Skin of body (tissue), 2 donors: ENCODE results near the gene GM2A. TPM values are rescaled to one million over a fixed set of nuclear protein-coding genes. Genes with fewer than 3 reads are reported as not detected.
"Not testable (repeated sequence)": the region's sequence is repeated elsewhere in the genome, so short reads cannot be mapped to it uniquely, and the experiment has no call there.

Experiments
- DNase-seq: peaks from one replicate; lab custom pipeline; 2025; lab: John Stamatoyannopoulos, UW
- total RNA-seq: library from RNA; depleted of rRNA; stranded (reverse); fragments of >200 nt; gene quantifications from one replicate; pipeline ENCODE4 v1.2.3, GENCODE V29; 2014

GM2A gene
- total RNA-seq, 1 donor from 2014 or later = 26.3 TPM

DNA sequence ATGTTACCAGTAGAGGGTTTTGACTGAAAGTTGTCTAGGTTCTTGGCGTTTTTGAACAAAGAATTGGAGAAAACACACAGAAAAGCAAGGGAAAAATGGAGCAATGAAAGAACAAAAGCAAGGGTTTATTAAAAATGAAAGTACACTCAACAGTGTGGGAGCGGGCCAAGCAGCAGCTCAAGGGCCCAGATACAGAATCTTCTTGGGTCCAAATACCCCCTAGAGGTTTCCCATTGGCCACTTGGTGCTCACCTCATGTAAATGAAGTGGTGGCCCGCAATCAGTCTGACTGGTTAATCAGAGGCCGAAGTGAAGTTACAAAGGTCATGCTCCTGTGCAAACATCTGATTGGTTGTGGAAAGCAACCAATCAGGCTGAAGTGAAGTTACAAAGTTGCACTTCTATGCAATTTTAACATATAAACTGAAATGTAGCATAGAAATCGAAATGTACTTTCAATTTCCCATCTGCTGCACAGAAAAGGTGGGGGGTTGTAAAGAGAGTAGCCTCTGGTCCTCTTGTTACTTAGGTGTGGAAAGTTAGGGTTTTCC, 1.9 kb upstream of the GM2A start:
- DNase-seq = no peak

- DNase-seq = no peak
These were observed 1.4 kb upstream of the GM2A start for GRCh38 chr5:151251621-151252020.

GRCh38 chr5:151253605-151253950, 593 bp downstream of the GM2A start:
- DNase-seq = no peak

GRCh38 chr5:151254556-151254955, 1.6 kb downstream of the GM2A start:
- DNase-seq = no peak

GRCh38 chr5:151254990-151255389, 2.0 kb downstream of the GM2A start:
- DNase-seq = not testable (repeated sequence)

DNA sequence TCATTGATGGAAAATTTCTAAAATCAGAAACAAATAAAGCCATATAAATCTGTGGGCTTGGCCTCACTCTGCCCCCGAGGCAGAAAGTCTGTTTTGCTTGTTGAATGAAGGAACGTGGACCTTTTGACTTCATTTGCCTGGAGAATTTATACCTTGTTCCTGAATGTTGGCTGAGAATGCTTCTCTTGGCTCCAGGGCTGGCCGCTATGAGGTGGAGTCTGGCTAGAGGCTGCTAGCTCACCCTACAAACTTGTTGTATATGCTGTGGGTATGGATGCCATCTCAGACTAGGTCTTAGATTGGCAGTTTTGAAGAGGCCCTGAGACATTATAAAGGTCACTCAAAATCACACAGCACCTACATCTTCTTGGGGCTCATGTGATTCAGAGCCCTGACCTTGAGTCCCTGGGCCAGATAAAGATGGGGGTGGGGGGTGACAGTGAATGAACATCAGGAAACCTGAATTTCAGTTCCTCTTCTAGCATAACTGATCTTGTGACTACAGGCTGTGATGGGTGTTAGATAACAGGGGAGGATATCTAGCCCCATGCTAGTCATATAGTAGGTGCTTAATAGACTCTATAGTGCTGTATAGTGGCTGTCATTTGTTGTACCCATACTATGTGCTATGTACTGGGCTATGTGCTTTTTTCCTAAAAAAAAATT, 2.8 kb downstream of the GM2A start:
- DNase-seq = no peak

GRCh38 chr5:151257731-151258181, 4.8 kb downstream of the GM2A start:
- no peak for DNase-seq

GRCh38 chr5:151258201-151258611, 5.2 kb downstream of the GM2A start:
- no peak for DNase-seq

DNA sequence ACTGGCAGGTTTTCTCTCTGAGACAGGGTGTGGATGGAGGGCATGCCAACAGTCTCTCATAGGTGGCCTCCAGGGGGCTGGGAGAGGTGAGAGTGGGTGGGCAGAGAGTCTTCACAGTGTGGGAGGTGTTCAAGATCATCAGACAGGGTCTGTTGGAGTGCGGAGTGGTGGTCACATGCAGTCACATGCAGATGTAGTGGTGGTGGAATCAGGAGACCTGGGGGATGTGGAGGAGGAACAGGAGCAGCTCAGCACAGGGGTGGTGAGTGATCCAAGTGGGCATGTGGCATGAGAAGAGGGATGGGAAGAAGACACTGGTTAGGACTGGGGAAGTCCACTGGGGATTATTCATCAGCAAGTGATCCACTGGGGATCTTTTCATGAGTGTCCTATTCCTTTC, 5.8 kb downstream of the GM2A start:
- DNase-seq = no peak

DNA sequence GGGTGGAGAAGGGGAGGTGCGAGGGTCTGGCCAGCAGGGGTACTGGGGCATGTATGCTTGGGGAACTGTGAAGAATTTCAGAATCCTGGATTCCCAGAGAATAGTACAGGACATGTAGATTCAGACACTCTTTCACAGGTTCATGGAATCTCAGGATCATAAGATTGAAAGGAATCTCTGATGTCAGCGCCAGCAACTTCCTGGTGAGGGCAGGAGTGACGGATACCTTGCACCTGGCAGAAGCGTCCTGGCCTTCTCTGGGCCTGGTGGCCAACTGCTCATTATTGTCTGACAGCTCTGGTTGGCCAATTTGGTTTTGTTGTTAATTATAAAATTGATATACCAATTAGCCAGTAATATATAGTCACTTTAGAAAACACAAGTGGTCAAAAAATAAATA, 6.9 kb downstream of the GM2A start:
- DNase-seq = no peak

- no peak for DNase-seq
These were observed 9.5 kb downstream of the GM2A start for GRCh38 chr5:151262532-151262931.

DNA sequence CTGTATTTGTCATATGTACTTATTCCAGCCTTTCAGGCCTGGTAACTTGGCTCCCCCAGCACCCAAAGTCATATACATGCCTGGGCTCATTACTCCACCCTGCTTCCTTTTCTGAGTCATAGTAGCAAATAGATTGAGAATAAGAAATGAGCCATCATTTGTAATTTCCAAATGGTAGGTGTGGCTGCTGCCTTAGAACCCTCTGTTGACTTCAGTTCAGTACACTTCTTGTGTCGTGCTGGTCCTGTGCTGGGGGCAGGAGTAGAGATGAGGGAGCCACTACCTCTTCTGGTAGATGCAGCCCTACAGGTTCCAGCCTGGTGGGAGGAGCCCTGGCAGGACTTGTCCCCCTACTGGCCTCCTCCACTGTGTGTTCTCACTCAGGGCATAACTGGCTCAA, 11.1 kb downstream of the GM2A start:
- DNase-seq = no peak

DNA sequence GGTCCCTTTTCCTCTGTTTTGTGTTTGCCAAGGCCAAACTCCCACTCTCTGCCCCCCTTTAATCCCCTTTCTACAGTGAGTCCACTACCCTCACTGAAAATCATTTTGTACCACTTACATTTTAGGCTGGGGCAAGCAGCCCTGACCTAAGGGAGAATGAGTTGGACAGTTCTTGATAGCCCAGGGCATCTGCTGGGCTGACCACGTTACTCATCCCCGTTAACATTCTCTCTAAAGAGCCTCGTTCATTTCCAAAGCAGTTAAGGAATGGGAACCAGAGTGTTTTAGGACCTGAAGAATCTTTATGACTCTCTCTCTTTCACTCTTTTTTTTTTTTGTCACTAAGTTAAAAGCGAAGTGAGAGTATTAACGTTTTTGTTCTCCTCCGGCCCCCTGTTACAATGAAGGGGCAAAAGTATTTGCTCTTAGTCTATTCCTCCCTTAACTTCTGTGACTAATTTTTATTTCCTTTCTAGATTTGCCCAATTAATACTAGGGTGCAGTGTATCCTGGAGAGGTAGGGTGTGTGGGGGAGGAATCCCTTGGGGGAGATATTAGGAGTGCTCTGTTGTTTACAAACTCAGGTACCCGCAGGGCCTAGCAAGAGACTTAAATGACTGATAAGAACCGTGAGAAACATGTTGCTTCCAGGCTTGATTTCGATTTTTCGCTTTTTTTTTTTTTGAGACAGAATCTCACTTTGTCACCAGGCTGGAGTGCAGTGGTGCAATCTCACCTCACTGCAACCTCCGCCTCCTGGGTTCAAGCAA, 14.7 kb downstream of the GM2A start:
- no peak for DNase-seq

DNA sequence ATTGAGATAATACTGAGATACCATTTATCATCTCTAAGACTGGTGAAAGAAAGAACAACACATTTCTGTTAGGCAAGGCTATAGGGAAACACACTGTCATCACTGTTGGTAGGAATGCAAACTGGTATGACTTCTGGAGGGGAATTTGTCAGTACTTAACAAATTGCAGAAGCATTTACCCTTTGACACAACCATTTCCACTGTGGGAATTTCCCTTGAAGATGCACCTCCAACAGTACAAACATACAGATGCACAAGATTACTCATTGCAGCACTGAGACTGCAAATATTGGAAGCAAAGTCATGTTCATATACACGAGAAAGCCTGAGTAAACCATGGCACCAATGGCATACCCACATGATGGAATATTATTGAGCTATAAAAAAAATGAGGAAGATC, 17.6 kb downstream of the GM2A start:
- DNase-seq = no peak

DNA sequence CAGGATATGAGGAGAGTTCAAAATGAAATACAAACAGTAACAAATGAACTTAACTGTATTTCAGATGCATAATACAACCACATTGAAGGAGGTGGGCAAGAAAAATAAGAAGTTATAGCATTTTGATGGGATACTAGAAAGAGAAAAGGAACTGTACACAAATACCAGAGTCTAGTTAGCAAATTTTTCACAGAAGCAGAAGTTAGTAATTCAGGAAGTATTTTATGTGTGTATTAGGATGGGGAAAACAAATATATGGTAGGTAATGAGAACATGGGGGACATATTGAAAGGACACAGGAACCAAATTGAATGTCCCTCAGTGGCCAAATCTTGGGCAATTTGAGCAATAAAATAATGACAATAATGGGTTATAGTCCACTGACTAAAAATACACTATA, 18.4 kb downstream of the GM2A start:
- no peak for DNase-seq

- no peak for DNase-seq
These were observed 21.7 kb downstream of the GM2A start for GRCh38 chr5:151274666-151275065.

DNA sequence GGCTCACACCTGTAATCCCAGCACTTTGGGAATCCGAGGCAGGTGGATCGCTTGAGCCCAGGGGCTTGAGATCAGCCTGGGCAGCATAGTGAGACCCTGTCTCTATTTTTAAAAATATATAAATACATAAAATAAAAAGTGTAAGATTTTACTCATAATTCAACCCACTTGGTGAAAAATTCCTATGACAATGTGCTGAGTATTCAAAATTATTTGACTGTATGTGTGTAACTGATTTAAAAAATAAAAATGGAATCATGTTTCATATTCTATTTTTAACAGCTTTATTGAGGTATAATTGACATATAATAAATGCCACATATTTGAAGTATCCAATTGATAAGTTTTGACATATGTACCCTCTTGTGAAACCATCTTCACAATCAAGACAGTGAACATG, 22.8 kb downstream of the GM2A start:
- no peak for DNase-seq

DNA sequence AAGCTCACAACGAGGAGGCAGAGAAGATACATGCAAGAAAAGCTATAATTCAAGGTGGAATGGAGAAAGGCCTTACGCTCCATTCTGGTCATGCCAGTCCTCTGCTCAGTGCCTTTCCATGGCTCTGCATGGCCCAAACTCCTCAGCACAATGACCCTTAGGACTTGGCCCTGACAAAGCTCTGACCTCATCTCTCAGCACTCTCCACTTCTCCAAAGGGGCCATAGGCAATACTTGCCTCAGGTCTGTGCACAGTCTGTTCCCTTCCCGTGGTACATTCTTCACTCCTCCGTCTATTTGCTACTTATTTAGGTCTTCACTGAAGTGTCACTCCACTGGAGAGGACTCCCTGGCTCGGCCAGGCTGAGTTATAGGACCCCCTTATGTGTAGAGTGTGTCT, 25.9 kb downstream of the GM2A start:
- no peak for DNase-seq

DNA sequence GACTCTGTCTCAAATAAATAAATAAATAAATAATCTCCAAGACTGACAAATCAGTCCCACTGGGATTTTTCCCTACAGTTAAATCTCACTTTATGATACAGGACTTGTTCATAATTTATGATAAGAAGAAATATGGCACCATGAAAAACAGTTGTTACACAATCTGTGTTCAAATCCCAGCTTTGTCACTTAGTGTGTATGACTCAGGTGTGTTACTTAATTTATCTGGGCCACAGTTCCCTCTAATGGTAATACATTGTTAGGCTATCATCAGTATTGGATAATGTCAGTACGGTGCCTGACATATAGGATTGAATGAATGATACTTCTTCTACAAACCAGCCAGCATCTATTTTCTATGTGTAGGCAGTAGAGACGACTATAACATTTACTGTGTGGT, 27.5 kb downstream of the GM2A start:
- no peak for DNase-seq

GRCh38 chr5:151281001-151281639, 28.1 kb downstream of the GM2A start:
- no peak for DNase-seq

DNA sequence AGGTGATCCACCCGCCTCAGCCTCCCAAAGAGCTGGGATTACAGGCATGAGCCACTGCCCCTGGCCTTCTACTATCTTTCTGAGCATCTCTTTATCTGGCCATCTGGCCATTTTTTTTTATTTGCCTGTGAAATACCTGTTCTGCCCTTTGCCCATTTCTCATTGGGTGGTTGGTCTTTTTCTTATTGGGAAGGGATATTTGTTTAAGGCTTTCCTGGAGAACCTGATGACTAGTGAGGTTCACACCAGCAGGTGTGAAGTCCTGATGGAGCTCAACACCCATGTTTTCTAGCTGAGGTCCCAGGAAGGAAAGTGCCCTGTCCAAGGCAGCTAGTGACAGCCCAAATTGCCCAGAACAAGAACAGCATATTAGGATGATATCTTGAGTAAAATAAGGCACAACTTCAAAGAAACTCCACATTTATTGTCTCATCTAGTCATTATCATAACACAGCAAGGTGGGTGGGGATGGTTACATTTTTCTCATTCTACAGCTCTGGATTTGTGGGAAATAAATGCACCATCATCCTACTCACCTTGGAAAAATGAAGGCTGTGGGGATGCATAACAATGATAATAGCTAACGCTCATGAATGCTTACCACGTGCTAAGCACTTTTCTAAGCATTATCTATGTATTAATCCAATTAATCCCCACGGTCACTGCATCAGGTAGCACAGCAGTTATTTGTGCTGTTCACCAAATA, 30.3 kb downstream of the GM2A start:
- no peak for DNase-seq
